Kidney (tissue), 22 donors: ENCODE measurements around the gene EMSY. TPM values are rescaled to one million over a fixed set of nuclear protein-coding genes. Genes with fewer than 3 reads are reported as not detected.

Source experiments
- DNase-seq, 5 donors: peaks; one replicate each; pipeline ENCODE4 v3.0.0-alpha.2; 2013 to 2020
- FAIRE-seq: peaks from 2 replicates; lab custom pipeline; 2012; peaks lifted over from hg19 to GRCh38; lab: Jason Lieb, UNC
- H3K27ac ChIP-seq, 2 donors: one replicate each; pipeline ENCODE4 v1.7.0; 2013; ENCODE audit warnings: low read depth in 2 of 2, low read length in 2 of 2, inconsistent platforms in 1 of 2
- H3K27me3 ChIP-seq: one replicate; pipeline ENCODE4 v1.7.1; 2013; ENCODE audit warnings: low read length, inconsistent platforms; ENCODE audit not compliant: control insufficient read depth, insufficient read depth
- H3K36me3 ChIP-seq, 3 donors: one replicate each; pipeline versions ENCODE4 v1.7.0 to v1.7.1; 2013; ENCODE audit warnings: low read length in 3 of 3, control low read depth in 1 of 3, inconsistent platforms in 1 of 3; ENCODE audit not compliant: insufficient read depth in 3 of 3, control insufficient read depth in 2 of 3
- H3K4me1 ChIP-seq, 3 donors: one replicate each; pipeline versions ENCODE4 v1.7.0 to v1.7.1; 2013; ENCODE audit warnings: low read length in 3 of 3, inconsistent platforms in 1 of 3, low read depth in 1 of 3; ENCODE audit not compliant: control insufficient read depth in 2 of 3, insufficient read depth in 2 of 3
- H3K4me3 ChIP-seq, 3 donors: one replicate each; pipeline versions ENCODE4 v1.7.0 to v1.8.1; 2013; ENCODE audit warnings: low read length in 3 of 3, control low read depth in 1 of 3, inconsistent platforms in 1 of 3
- H3K9ac ChIP-seq, 3 donors: one replicate each; pipeline versions ENCODE4 v1.7.0 to v1.7.1; 2013; ENCODE audit warnings: low read length in 3 of 3, control low read depth in 1 of 3, inconsistent platforms in 1 of 3
- H3K9me3 ChIP-seq, 3 donors: one replicate each; pipeline versions ENCODE4 v1.7.0 to v1.7.1; 2013; ENCODE audit warnings: low read length in 3 of 3, control low read depth in 1 of 3, inconsistent platforms in 1 of 3; ENCODE audit not compliant: control insufficient read depth in 2 of 3, insufficient read depth in 1 of 3
- intact Hi-C: fragments of 100-400 bp; cut with DNase I; formaldehyde crosslinking; loops from one replicate; pipeline ENCODE4 v1.11.1; 2022
- long read RNA-seq, 10 donors: library from polyadenylated mRNA in 1 of 10; unstranded in 1 of 10; transcript quantifications; one replicate each; pipeline ENCODE4 v2.0.0 and lab custom pipeline, GENCODE V29; 2021 to 2026
- polyA plus RNA-seq: library from polyadenylated mRNA; stranded (reverse); fragments of 350-450 nt; fragmentation: Illumina TruSeq; extraction: RNeasy Lipid Tissue Mini Kit (QIAGEN cat#74804); gene quantifications from one replicate; pipeline ENCODE4 v1.2.3, GENCODE V29; 2014; ENCODE audit warnings: low read depth, low replicate concordance; ENCODE audit not compliant: insufficient read depth
- total RNA-seq: library from RNA; stranded (reverse); fragmentation: NEBNext Ultra II Directional; extraction: Animal tissue kit (Norgen Biotek cat#: 25700); gene quantifications from one replicate; pipeline ENCODE4 v1.2.1, GENCODE V29; 2021
- TF ChIP-seq, protein P1 (sequence below): IDR thresholded peaks from 3 replicates; pipeline ENCODE4 v1.5.1; 2012; ENCODE audit warnings: mild to moderate bottlenecking, moderate library complexity, borderline replicate concordance; ENCODE audit not compliant: insufficient read depth; ENCODE audit errors: extremely low read depth
- donor health status: control.
- donor health status: control.
- donor health status: control.
- donor health status: control.
- donor health status: control.
- donor health status: DM: yes; HTN: yes; CAD: no.
- donor health status: Normal renal cell carcinoma (clear cell type).

EMSY gene, protein sequence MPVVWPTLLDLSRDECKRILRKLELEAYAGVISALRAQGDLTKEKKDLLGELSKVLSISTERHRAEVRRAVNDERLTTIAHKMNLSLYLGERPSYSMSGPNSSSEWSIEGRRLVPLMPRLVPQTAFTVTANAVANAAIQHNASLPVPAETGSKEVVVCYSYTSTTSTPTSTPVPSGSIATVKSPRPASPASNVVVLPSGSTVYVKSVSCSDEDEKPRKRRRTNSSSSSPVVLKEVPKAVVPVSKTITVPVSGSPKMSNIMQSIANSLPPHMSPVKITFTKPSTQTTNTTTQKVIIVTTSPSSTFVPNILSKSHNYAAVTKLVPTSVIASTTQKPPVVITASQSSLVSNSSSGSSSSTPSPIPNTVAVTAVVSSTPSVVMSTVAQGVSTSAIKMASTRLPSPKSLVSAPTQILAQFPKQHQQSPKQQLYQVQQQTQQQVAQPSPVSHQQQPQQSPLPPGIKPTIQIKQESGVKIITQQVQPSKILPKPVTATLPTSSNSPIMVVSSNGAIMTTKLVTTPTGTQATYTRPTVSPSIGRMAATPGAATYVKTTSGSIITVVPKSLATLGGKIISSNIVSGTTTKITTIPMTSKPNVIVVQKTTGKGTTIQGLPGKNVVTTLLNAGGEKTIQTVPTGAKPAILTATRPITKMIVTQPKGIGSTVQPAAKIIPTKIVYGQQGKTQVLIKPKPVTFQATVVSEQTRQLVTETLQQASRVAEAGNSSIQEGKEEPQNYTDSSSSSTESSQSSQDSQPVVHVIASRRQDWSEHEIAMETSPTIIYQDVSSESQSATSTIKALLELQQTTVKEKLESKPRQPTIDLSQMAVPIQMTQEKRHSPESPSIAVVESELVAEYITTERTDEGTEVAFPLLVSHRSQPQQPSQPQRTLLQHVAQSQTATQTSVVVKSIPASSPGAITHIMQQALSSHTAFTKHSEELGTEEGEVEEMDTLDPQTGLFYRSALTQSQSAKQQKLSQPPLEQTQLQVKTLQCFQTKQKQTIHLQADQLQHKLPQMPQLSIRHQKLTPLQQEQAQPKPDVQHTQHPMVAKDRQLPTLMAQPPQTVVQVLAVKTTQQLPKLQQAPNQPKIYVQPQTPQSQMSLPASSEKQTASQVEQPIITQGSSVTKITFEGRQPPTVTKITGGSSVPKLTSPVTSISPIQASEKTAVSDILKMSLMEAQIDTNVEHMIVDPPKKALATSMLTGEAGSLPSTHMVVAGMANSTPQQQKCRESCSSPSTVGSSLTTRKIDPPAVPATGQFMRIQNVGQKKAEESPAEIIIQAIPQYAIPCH (N-terminal part only)
- total RNA-seq (22.2 TPM), polyA plus RNA-seq (7.5 TPM)
- long read RNA-seq, donor 1, partial matches to known transcripts, result 14 of 19 reads
- long read RNA-seq, donor 1, other reads (novel, unspliced or antisense), result 0 of 19 reads
- long read RNA-seq, donor 2, partial matches to known transcripts, result 0 of 1 reads
- long read RNA-seq, donor 2, other reads (novel, unspliced or antisense), result 0 of 1 reads
- long read RNA-seq, donor 3, partial matches to known transcripts, result 0 of 2 reads
- long read RNA-seq, donor 3, other reads (novel, unspliced or antisense), result 0 of 2 reads
- long read RNA-seq, donor 4, partial matches to known transcripts, result 0 of 2 reads
- long read RNA-seq, donor 4, other reads (novel, unspliced or antisense), result 0 of 2 reads
- long read RNA-seq, donor 5, partial matches to known transcripts, result 0 of 1 reads
- long read RNA-seq, donor 5, other reads (novel, unspliced or antisense), result 0 of 1 reads
- long read RNA-seq, donor 6, partial matches to known transcripts, result 0 of 1 reads
- long read RNA-seq, donor 6, other reads (novel, unspliced or antisense), result 0 of 1 reads
- long read RNA-seq, donor 7, partial matches to known transcripts, result 2 of 7 reads
- long read RNA-seq, donor 7, other reads (novel, unspliced or antisense), result 5 of 7 reads
- long read RNA-seq, donor 8, partial matches to known transcripts, result 0 of 2 reads
- long read RNA-seq, donor 8, other reads (novel, unspliced or antisense), result 0 of 2 reads
- long read RNA-seq, donor 9, partial matches to known transcripts, result 0 of 4 reads
- long read RNA-seq, donor 9, other reads (novel, unspliced or antisense), result 0 of 4 reads
- long read RNA-seq, donor 10, partial matches to known transcripts, result 0 of 5 reads
- long read RNA-seq, donor 10, other reads (novel, unspliced or antisense), result 0 of 5 reads

DNA sequence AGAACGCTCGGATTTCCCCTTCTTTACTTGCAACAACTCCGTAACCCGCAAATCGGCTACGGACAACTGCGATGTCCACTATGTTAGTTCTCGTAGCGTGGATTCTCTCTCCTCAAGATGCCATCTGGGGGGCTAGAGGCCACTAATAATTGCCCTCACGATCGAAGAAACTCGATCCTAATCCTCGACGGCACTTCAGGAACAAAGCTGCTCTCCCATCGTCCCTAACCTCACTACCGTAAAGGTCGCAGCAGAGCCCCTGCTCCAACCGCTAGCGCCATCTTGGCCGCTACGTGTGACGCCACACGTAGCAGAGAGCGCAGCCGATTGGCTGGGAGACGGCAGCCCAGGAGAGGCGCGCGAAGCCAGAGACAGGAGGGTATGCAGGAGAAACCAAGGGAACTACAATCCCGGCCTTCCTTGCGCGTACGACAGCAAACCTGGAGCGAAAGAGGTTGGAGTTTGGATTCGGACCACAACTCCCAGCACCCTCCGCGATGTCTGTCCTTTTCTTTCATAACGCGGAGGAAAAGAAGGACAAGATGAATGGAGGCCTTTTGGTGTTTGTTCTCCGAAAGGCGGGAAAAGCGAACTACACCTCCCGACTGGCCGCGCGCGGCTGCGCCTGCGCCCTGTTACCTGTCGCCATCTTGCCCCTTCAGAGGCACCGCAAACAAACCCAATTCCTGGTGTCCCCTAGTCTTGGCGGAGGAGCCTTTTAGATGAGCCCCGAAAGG is at the start of gene EMSY:
Gene EMSY (plus strand): TSS at position 635 of the 737 bp plus-strand sequence. CDS start 1,921 bp downstream, outside the sequence.
- intact Hi-C loops, result no loop called here
- H3K36me3 ChIP-seq, result no peaks in the 10 kb centered on the region
- no peaks in the 10 kb centered on the region for H3K27me3 ChIP-seq
- H3K27ac ChIP-seq, result peak within 1 kb of the TSS; percentile 84 to 92
- peak; percentile 98 to 100 (median 99) for DNase-seq
- peaks cover 0 to 5% (median 4%) of the 10 kb centered on the region in 3 donors for H3K4me1 ChIP-seq
- peak within 1 kb of the TSS; percentile 87 to 99 (median 96) for H3K4me3 ChIP-seq
- FAIRE-seq, result peak; percentile 92
- H3K9ac ChIP-seq, result peak within 1 kb of the TSS; percentile 91 to 98 (median 95)
- TF ChIP-seq, protein P1, sequence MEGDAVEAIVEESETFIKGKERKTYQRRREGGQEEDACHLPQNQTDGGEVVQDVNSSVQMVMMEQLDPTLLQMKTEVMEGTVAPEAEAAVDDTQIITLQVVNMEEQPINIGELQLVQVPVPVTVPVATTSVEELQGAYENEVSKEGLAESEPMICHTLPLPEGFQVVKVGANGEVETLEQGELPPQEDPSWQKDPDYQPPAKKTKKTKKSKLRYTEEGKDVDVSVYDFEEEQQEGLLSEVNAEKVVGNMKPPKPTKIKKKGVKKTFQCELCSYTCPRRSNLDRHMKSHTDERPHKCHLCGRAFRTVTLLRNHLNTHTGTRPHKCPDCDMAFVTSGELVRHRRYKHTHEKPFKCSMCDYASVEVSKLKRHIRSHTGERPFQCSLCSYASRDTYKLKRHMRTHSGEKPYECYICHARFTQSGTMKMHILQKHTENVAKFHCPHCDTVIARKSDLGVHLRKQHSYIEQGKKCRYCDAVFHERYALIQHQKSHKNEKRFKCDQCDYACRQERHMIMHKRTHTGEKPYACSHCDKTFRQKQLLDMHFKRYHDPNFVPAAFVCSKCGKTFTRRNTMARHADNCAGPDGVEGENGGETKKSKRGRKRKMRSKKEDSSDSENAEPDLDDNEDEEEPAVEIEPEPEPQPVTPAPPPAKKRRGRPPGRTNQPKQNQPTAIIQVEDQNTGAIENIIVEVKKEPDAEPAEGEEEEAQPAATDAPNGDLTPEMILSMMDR, result no peak
- no peaks in the 10 kb centered on the region for H3K9me3 ChIP-seq

DNA sequence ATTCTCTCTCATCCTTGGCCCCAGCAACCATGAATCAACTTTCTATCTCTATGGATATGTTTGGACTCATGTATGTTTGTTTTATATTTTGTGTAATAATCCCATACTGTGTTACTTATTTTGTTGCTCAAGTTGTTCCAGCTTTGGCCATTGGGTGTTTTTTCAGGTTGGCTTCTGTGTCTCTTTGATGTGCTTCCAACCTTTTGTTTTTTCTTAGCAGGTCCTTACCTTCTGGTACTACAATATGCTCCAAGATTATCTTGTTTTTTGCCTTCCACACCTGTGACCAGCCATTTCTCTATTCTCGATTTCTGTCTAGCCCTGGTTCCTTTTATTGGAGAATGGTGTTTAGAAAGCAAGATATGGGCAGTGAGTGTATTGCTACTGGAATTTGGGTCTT is 49.5 kb upstream of the EMSY start:
- H3K9me3 ChIP-seq, result no peaks in the 10 kb centered on the region
- intact Hi-C loops, result no loop called here
- no peak overlapping the region for H3K27ac ChIP-seq
- H3K9ac ChIP-seq, result no peak overlapping the region
- H3K4me3 ChIP-seq, result no peak overlapping the region
- DNase-seq (no peak), FAIRE-seq (no peak)
- peaks cover 0 to 6% (median 3%) of the 10 kb centered on the region in 3 donors for H3K4me1 ChIP-seq
- H3K36me3 ChIP-seq, result no peaks in the 10 kb centered on the region
- H3K27me3 ChIP-seq, result no peaks in the 10 kb centered on the region
- TF ChIP-seq, protein P1, result no peak
